NCI-H524 treated with DMSO at 0.1 percent for 48 hours (cell line): Measurements from ENCODE around the gene CPPED1.
"Not testable (repeated sequence)": the region's sequence is repeated elsewhere in the genome, so short reads cannot be mapped to it uniquely, and the experiment has no call there.

ENCODE experiments used
- DNase-seq: peaks from one replicate; lab custom pipeline; 2025; lab: John Stamatoyannopoulos, UW

CPPED1 gene

DNA sequence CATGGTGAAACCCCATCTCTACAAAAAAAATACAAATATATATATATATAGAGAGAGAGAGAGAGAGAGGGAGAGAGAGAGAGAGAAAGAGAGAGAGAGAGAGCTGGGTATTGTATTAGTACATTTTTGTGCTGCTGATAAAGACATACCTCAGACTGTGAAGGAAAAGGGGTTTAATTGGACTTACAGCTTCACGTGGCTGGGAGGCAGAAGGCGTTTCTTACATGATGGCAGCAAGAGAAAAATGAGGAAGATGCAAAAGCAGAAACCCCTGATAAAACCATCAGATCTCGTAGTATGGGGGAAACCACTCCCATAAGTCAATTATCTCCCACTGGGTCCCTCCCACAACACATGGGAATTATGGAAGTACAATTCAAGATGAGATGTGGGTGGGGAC is 37.5 kb downstream of the CPPED1 start:
- DNase-seq = not testable (repeated sequence)

DNA sequence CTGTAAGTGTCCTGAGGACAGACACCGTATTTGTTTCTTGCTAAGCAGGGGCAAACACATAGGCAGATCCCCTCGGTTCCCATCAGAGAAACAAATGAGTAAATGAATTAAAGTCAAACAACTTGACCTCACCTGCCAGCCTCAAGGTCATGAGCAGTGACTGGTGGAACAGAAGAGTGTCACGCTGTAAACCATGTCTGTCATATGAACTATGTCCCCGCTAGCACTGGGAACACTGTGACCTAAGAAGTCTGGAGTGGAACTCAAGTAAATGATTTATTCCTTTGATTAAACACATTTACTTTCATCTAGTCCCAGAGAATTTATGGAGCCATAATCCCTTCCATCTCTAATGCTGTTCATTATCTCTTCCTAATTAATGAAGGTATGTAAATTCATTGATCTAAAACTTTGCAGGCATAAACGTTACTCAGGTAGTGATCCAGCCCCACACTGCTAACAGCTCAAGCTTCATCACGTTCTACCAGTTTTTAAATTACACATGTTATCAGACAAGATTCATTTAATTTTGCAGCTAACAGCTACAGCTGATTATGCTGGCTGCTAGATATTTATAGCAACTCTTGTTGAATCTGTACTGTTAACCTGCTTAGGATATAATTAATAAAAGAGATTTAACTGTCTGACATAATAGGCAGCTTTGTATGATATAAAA is 38.7 kb downstream of the CPPED1 start:
- no peak for DNase-seq

DNA sequence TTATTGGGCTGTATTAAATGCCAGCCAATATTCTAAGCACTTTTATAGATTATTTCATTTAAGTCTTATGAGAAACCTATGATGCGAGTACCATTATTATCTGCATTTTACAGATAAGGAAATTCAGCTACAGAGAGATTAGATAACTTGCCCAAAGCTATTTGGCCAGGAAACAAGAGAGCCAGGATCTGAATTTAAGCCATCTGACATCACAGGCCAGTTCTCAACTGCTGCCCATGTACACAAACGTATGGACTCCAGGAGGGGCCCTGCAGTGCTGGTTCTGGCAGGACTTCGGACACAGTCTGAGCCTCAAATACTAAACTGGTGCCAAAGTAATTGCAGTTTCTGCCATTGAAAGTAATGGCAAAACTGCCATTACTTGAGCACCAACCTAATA is 40.2 kb downstream of the CPPED1 start:
- no peak for DNase-seq

DNA sequence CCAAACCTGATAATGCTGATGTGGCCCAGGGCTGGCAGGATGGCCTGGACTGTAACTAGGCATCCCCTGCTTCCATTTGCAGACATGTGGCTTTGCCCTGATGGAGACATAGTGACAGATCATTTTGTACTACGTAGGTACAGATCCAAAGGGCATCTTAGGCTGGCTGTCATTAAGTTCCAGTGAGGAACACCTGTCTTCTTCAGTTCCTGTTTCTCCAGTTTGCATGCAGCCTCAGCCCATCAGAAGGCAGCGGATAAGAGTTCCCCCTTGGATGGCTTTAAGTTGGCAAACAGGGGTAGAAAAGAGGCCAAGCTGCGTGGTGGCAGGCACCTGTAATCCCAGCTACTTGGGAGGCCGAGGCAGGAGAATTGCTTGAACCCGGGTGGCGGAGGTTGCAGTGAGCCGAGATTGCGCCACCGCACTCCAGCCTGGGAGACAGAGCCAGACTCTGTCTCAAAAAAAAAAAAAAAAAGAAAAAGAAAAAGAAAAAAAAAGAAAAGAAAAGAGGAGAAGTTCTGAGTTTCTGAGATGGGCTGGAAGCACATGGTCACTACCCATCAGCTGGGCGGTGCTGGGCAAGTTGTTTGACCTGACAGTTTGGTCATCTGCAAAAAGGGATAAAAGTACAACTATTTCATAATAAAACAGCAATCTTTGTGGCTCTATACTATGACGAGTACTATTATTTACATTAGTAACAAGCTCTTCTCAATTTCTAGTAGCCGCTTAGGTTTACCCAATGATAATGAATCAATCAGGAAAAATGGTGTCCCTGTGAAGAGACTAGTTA is 42.7 kb downstream of the CPPED1 start:
- no peak for DNase-seq

DNA sequence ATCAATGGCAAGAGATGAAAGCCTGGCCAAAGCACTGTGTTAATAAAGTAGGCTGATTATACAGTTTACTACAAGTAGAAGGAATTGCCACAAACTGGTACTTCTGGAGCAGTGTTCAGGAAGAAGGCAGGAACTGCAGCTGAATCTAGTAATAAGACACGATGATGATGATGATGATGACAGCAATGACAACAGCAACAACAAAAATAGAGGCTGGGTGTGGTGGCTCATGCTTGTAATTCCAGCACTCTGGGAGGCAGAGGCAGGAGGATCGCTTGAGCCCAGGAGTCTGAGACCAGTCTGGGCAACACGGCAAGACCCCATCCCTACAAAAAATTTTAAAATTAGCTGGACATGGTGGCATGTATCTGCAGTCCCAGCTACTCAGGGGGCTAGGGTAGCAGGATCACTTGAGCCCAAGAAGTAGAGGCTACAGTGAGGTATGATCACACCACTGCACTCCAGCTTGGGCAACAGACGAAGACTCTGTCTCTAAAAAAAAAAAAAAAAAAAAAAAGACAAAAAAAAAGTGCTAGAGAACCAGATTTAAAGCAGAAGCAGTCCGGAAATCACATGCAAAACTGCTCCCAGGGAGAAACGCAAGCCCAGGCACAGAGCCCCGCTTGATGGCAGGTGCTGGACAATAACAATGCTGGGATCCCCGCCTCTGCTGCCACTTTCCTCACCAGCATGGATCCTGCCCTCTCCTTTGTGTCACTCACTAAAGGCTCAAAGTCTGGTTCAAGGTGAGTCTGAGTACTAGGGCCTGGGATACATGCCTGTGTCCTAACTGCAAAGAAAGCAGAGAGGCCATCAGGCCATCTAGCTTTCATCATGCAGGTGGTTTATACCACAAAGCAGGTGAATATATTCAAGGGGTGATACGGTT is 44.8 kb downstream of the CPPED1 start:
- DNase-seq = no peak

DNA sequence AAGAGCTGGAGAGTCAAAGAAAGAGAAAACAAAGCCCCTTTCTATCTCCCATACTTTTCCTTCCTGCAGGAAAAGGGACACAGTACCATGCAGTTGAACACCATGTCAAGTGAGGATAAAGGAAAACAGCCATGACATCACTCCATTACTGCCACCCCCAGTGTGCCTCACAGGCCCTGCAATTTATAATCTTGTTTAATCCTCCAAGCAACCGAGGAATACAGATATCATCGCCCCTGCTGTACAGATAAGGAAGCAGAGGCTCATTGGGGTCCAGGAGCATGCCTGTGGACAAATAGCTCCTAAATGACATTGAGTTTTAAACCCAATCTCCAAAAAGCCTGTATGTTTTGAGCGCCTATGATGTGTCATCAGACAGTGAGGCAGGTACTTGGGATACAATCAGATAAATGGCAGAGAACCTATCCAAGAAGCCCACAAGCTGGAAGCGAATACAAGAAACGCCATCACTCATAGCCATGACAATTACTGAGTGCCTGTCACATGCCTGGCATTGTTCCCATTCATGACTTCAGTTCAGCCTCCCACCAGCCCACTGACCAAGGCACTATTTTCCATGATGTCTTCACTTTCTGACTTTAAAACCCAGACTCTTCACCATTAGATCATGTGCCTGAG is 45.5 kb downstream of the CPPED1 start:
- peak; percentile 19 for DNase-seq

DNA sequence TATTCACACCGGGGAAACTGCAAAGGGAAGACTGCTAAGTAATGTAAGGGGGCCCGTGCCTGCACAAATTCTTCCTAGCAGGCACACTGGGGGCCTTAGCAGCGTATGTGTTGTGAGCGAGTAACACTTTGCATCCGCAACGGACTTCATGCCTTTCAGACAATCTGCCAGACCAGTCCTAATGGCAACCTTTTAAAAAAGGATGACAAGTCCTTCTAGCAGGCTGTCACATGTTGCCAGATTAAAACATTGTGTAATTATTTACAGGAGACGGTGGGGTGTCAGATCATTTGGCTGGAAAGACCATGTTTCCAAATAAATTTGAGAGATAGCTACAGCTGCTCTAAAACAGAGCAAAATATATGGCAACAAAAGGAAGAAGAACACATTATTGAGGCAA is 46.1 kb downstream of the CPPED1 start:
- no peak for DNase-seq

DNA sequence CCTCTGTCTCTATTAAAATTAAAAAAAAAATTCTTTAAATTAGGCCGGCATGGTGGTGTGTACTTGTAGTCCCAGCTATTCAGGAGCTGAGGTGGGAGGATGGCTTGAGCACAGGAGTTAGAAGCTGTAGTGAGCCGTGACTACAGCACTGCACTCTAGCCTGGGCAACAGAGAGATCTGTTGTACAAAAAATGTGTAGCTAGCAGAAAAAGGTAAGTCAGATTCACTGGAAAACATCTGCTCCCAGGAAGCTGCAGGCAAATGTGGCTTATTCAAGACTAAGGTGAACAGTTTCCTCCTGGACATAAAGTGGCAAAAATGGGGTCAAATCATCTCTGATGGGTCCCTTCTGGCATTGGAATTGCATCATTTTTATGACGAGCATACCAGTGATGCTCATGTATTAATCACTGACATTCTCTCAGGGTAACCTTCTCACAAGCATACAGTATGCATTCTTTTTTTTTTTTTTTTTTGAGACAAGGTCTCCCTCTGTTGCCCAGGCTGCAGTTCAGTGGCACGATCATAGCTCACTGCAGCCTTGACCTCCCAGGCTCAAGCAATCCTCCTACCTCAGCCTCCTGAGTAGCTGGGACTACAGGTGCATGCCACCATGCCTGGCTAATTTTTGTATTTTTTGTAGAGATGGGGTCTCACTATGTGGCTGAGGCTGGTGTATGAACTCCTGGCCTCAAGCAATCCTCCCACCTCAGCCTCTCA is 48.7 kb downstream of the CPPED1 start:
- DNase-seq = no peak

DNA sequence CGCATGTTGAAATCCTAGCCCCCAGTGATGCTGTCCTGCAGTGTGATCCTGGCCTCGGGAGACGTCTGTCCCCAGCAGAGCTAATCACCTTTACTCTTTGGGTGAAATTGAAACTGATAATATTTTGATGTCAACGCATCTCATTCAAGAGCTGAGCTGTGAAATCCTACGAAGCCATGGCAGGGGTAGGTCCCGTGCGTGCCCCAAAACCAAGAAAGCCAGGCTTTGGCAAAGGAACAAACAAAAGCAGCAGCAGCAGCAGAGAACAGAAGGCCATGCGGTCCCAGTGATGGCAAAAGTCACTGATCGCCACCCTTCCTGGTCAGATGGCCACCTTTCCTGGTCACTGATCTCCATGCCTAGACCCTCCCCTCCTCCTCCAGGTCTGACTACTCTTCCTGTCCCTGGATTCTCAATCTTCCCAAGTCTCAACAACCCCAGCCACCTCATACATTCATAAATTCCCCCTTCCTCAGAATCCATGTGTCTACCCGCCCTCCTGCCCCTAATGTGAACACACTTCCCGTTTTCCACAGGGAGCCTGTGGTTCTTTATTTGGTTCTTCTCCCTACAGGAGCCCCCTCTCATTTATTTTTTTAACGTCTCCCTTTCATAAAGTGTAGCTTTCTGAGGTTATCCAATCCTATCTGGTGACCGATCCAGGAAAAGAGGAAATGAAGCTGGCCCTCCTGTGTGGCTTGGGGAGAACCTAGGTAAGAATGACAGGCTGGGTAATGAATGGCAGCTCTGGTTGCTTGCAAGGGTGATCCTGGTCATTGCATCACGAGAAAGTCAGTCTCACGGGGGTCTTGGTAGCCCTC is 50.3 kb downstream of the CPPED1 start:
- no peak for DNase-seq

DNA sequence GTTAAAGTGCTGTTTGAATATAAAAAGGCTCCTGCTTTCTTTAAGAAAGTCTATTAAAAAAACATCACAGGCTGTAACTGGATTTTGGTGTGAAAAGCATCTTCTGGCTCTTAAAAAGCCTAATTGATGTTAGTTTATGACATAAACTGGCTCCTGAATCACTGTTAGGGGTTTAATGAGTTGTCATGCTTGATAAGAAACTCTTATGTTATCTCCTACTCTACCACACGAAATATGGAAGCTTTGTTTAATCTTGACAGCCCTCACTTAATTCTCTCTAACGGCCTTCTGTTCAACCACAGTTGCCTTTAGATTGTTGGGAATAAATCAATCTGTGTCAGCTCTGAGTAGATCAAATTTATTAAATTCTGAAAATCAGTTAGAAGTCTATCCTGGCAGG is 51.5 kb downstream of the CPPED1 start:
- peak; percentile 4 for DNase-seq

DNA sequence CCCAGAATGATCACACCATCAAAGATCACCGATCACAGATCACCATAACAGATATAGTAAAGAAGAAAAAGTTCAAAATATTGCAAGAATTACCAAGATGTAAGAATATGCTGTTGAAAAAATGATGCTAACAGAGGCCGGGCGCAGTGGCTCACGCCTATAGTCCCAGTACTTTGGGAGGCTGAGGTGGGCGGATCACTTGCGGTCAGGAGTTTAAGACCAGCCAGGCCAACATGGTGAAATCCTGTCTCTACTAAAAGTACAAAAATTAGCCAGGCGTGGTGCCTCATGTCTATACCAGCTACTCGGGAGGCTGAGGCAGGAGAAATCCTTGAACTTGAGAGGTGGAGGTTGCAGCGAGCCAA is 53.2 kb downstream of the CPPED1 start:
- DNase-seq = no peak

DNA sequence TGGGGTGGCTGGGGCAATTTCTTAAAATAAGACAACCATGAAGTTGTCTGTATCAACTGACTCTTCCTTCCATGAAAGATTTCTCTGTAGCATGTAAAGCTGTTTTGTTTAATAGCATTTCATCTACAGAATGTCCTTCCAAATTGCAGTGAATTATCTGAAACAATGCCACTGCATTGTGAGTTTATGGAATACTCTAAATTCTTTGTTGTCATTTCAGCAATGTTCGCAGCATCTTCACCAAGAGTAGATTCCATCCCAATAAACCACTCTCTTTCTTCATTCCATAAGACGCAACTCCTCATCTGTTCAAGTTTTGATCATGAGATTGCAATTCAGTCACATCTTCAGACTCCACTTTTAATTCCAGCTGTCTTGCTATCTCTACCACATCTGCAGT is 54.6 kb downstream of the CPPED1 start:
- DNase-seq = no peak

DNA sequence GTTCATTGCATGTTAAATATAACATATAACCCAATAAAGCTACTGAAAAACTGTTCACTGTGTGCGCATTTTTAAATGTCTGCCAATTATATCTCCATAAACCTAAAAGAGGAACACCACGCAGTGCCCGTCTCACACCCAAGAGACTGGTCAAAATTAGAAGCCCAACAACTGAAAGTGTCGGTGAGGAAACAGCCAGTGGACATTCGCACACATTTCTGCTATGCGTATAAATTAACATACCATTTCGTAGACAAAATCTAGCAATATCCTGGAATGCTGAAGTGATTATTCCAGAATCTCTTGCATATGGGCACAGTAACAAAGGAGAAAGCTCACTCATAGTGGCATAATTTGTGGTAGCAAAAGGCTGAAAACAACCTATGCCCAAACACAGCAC is 55.9 kb downstream of the CPPED1 start:
- DNase-seq = no peak

DNA sequence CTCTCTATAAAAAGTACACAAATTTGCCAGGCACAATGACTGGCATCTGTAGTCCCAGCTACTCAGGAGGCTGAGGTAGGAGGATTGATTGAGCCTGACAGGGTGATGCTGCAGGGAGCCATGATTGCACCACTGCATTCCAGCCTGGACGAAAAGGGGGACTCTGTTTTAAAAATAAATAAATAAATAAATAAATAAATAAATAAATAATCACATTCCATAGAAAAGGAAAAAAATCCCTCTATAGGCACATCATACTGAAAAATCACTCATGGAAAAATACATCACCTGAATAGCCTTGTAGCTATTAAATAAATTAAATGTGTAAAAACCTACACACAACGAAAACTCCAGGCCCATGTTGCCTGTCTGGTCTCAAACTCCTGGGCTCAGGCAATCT is 56.4 kb downstream of the CPPED1 start:
- no peak for DNase-seq

DNA sequence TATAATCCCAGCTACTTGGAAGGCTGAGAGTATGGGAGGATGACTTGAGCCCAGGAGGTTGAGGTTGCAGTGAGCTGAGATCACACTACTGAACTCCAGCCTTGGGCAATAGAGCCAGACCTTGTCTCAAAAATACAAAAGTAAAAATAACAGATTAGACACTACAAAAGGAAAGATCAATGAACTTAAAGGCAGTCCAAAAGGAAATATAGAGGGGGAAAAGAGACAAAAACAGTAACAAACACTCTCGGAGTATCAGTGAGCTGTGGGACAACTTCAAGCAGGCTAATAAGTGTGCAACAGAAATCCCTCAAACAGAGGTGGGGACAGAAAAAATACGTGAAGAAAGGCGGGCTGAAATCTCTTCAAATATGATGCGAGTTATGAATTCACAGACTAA is 58.8 kb downstream of the CPPED1 start:
- no peak for DNase-seq

DNA sequence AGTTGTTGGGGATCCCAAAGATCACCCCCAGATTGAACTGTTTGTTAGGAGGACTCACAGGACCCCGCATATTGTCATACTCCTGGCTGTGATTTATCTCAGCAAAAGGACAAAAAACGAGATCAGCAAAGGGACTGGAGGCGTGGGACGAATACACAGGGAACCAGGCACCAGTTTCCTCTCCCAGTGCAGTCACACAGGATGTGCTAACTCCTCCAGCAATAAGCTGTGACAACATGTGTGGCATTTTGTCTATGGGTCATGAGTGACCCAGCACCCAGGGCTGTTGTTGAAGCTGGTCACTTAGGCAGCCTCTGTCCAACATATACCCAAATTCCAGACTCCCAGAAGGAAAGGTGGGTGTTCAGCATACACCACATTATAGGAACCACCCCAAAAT is 60.9 kb downstream of the CPPED1 start:
- DNase-seq = no peak

DNA sequence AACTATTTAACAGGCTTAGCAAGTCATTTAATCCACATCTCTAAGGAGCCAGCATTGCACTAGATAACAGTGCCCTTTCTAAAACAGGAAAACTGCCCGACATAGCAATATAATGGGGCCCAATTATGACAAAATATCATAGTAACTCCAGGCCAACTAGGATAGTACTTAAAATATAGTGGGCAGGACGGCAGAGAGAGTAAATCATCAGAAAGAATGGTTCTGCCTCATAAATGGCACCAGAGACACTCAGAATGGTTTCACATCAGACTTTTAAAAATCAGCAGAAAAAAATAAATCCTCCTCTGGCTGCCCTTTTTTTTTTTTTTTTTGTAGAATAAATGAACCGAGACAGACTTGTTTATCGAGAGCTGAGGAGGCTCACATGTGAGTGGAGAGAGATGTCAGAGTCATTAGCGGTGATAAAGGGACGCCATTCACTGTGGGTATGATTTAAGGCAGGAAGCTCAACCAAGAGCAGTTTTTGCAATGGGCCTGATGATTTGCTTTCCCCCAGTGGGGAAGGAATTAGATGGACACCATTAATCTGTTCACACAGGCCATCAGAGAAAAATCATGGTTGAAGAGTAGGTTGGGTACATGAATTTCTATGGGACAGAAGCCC is 62.6 kb downstream of the CPPED1 start:
- no peak for DNase-seq

DNA sequence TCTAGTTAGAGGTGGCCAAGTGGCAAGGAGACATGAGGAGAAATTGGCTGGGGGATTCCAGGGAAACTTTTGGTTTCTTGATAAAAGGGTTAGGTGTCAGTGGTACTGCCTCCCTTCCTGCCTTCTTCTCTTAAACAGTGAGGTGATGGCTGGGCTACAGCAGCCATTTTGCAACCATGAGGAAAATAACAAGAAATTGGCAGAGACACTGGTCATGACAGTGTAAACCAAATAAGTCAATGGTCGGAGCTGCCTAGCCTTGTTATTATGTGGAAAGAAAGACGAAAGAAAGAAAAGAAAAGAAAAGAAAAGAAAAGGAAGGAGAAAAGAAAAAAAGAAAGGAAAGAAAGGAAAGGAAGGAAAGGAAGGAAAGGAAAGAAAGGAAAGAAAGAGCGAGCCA is 63.9 kb downstream of the CPPED1 start:
- DNase-seq = no peak

DNA sequence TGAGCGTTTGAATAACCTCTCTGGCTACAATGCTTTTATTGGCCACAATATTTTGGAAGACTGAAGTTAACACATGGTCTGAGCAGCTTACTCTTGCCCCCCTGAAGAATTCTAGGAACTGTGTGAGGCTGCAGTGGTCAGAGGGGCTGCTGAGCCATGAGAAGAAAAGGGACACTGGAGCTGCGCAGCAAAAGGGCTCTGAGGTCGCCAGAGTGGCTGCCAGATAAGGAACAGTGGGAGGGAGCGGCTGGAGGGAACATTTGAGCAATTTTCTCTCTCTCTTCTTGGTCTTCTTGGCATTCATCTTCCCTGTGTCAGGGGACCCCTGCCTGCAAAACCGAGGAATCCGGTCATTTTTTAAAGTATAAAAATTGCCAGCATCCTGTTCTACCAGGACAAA is 66.1 kb downstream of the CPPED1 start:
- DNase-seq = no peak

DNA sequence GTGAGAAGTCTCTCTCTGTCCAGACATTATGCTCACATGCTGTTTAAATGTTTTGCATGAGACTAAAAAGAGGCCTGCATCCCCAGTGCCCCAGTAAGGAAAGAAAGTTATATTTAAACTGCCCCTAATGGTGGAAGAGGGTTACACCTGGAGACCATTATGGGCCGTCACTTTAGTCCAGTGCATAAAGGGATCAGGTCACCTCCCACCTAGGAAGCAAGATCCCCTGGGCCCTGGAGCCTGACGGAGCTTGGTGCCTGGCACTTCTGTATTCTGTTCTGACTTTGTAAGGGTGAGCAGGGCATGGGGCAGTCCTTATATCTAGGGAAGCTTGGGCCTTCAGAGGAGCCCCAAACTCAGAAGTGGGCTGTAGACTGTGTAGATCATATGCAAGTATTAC is 67.9 kb downstream of the CPPED1 start:
- DNase-seq = no peak
